GM12892 (cell line): ENCODE data around the gene FSIP1.
A peak's percentile ranks its signal among the peaks of the same experiment; 100 is the strongest.

Experiments
- DNase-seq: peaks from one replicate; pipeline ENCODE4 v3.0.0; 2011; ENCODE audit not compliant: insufficient read length
- FAIRE-seq: peaks from 2 replicates; lab custom pipeline; 2011; peaks lifted over from hg19 to GRCh38; lab: Jason Lieb, UNC
- POLR2A ChIP-seq: IDR thresholded peaks from 2 replicates; pipeline ENCODE4 v1.6.1; 2011; ENCODE audit warnings: low read depth, low read length, control low read depth
- POLR2AphosphoS5 ChIP-seq: IDR thresholded peaks from 2 replicates; pipeline ENCODE4 v1.6.1; 2011; ENCODE audit warnings: low read depth, low read length, control low read depth
- TAF1 ChIP-seq: IDR thresholded peaks from 2 replicates; pipeline ENCODE4 v1.6.1; 2011; ENCODE audit warnings: low read depth, mild to moderate bottlenecking, control low read depth, low read length, borderline replicate concordance

The FSIP1 gene

DNA sequence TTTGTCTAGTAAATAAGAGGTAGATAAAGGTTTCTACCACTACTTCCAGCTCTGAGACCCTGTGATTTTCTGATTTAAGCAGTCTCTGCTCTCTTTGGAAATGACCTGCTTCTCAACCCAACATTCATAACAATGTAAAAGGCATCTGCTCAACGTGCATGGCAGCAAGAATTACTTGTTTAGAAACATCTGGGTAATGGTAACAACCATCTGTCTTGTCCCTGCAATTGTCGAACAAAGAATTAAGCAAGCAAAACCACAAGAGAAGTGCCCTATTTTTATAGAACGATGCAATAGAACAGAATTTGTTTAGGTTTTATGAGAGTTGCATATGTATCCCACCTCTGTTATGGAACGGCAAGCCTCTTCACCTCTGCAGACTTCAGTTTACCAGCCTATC is 7.1 kb upstream of the FSIP1 start:
- DNase-seq (no peak), FAIRE-seq (no peak)
- no peak for TF ChIP-seq POLR2AphosphoS5
- TF ChIP-seq TAF1: no peak
- TF ChIP-seq POLR2A: no peak

DNA sequence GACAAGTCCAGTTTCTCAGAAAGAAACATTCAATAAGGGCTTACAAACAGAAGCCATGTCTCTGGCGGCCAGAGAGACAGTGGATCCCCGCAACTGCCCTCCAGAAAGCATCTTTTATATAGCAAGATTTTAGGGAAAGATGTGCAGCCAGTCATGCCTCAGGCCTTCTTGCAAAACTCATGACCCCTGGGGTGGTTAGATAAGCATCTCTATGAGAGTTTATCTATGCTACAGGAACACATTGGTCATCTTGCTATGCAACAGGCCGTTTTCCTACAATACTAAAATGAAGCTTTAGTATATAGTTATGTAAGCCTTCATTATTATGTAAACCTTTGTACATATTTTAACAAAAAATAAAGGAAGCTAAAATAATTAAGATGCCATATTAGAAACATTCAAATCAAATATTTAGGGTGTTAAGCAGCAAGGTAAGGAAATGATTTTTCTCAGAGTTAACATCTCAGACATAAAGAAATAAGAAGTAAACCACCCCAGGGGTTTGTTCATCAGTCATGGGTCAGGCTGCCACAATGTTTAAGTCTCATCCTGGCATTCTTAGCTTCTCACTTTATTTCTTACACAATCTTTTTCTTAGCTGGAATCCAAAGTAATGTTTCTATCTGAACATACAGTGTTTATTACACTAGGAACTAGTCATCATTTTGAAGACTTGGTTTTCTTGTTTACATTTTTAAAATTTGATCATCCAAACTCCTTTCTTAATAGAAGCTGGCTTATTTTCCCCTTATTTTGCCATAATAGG is 6.3 kb upstream of the FSIP1 start:
- DNase-seq: no peak
- FAIRE-seq: no peak
- TF ChIP-seq POLR2AphosphoS5 (no peak), TAF1 (no peak), POLR2A (no peak)

DNA sequence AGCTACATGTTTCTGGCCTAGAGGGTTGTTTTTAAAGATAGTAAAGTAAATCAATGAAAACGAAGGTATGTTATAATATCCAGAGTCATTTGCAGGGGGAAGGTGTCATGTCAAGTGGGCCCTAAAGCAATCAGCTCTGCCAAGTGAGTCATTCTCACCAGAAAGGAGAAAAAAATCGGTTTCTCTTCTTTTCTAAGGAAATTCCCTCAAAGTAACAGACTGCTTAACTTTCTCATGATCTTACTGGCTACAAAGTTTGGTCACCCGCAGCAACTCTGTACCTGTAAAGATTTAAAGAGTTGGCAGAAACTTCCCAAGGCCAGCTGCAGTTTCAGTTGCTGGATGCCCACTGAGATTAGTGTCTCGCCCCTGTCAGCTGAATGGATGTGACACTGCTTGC is 5.5 kb upstream of the FSIP1 start:
- peak; percentile 84 for FAIRE-seq
- TF ChIP-seq TAF1: no peak
- TF ChIP-seq POLR2AphosphoS5: no peak
- no peak for TF ChIP-seq POLR2A
- no peak for DNase-seq

DNA sequence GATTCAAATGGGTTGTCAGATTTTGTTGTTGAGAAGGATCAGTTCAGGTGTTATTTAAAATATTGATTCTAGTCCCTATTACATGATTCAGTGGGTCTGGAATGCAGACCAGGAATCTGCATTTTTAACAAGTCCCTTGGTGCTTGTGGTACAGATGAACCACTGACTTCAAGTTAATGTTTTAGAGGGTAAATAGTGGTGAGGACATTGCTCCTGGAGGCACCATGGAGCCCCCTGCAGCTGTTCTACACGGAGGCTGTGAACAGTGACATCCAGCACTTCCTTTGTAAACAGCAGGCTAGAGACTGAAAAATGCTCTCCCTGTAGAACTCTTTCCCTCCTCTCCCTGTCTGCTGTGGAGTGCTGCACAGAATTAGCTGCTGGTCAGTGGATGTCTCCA is 4.8 kb upstream of the FSIP1 start:
- DNase-seq (no peak), FAIRE-seq (no peak)
- no peak for TF ChIP-seq POLR2AphosphoS5
- no peak for TF ChIP-seq POLR2A

DNA sequence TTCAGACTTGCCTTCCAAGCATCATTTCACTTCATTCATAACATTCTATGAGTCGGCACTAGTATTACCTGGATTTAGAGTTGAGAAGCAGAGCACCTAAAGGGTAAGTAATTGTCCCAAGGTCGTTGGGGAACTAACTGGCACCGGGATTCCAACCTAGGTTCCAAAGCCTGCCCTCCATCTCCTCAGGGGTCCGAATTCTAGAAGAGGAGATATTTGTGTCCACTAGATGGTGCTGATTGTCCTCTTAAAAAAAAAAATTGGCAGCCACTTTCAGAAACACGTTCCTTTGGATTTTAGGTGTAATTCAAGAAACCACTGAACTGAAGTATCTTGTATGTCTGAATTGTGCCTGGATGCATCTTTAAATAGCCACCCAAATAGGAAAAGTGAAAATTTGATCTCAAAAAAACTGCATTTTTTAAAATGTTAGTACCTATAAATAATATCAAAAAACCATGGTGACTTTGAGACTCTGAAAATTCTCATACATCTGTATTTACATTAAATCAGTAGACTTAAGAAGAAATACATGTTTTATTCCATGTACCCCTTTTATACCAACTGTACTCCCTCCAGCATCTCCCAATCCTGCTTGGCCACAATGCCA is 3.9 kb upstream of the FSIP1 start:
- DNase-seq: no peak
- no peak for TF ChIP-seq TAF1
- FAIRE-seq: peak; percentile 66

DNA sequence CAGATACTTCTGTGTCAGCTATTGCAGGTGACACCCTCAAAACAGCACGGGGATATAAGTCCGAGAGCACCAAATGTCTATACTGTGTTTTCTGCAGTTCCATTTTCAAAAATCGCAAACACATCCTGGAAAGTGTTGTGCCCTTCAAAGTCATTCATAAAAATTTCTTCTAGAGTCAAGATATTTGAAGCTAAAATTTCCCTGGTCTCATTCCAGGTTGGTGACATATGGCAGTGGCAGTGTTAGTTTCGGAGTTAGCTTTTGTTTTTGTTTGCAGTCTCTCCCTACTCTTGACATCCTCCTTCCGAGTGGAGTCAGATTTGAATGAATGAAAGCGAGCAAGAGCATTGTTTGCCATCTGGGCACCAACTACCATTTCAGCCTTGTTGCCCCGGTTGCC is 3.2 kb upstream of the FSIP1 start:
- TF ChIP-seq POLR2AphosphoS5: no peak
- TF ChIP-seq TAF1: no peak
- TF ChIP-seq POLR2A: no peak
- DNase-seq: no peak
- no peak for FAIRE-seq

DNA sequence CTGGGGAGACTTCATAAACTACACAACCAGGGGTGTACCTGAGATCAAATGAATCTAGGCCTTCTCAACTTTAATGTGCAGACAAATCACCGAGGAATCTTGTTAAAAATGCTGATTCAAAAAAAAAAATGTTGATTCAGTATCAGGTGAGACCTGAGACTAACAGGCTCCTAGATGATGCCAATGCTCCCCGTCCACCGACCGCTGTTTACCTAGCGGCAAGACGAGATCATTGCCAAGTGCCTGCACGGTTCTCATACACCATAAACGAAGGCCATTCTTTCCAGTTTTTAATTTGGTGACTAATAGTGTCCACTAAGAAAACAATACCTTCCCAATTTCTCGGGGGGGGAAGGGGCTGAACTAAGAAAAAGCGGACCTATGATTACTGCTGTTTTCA is 2.5 kb upstream of the FSIP1 start:
- no peak for TF ChIP-seq TAF1
- FAIRE-seq: no peak
- DNase-seq: no peak

DNA sequence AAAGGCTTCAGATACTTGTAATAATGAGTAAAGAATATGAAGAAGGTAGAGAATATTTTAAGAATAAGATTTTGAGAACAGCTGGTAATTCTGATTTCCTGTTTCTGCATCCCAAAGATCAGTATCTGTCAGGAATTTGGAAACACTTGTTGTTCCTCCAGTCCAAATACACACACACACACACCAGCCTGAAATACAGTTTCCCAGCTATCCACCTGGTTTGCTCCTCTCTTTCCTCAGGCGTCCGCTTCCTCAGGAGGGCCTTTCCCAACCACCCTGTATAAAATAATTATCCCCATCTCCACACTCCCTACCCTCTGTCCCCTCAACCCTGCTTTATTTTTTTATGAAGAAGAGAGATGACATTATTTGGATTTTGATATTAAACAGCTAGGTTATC is 2.0 kb upstream of the FSIP1 start:
- FAIRE-seq (no peak), DNase-seq (no peak)

DNA sequence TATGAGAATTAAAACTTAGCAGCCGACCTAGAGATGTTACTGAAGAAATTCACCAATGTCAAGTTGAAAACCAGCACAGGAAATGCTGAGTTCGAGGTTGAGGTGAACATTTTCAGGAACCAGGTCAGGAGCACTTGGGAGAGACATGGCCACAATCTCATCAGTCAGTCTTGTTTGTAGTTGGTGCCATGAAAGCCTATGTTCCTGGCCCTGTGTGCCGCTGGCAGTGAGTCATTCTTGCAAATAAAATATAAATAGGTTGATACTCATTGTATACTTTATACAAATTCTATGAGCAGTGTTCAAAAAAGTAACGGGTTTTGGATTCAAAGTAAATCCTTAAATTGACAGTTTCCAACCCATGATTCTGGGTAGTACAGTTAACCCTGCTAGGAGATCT is 1.5 kb upstream of the FSIP1 start:
- FAIRE-seq: no peak
- no peak for TF ChIP-seq POLR2A
- no peak for TF ChIP-seq POLR2AphosphoS5
- TF ChIP-seq TAF1: no peak
- DNase-seq: no peak

More for the DNA sequence above, 2.0 kb upstream of the FSIP1 start:
- TF ChIP-seq POLR2AphosphoS5: no peak
- no peak for TF ChIP-seq TAF1
- TF ChIP-seq POLR2A: no peak

DNA sequence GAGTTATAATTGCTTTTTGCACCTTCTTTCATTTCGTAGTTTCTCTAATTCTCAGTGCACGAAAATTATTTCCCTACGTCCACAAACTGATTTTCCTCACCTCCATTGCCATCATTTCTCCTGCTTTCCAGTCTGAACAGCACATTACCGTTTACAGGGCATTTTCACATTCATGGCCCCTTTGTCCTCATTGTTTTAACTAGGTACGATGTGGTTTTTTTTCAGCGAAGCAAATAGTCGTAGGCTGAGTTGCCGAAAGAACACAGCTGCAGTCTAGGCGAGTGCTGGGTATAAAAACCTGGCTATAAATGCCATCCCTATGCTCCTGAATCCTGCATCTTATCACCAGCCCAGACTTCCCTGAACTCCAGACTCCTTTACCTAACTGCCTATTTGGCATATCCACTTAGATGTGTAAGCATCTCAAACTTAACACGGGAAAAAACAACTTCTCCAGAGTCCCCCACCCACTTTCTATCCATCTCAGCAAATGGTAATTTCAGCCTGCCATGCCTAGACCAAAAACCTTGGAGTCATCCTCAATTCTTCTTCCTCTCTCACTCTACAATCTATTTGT is 691 bp upstream of the FSIP1 start:
- TF ChIP-seq TAF1: no peak
- no peak for TF ChIP-seq POLR2A
- no peak for TF ChIP-seq POLR2AphosphoS5
- no peak for DNase-seq
- FAIRE-seq: peak; percentile 85

DNA sequence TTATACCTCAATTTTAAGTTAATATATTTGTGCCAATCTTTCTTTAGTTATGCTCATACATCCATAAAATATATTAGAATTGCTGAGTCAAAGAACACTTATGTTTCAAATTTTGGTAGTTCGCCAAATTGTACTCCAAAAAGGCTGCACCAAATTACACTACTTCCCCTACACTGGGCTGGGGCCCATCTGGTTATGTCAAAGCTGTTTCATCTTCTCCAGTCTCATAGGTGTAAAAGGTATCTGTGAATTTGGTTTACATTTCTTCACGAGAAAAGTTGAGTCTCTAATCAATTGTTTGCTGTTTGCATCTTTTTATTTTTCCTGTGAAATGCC is 706 bp downstream of the FSIP1 start:
- DNase-seq: no peak
- FAIRE-seq: no peak
- TF ChIP-seq POLR2AphosphoS5: no peak
- no peak for TF ChIP-seq TAF1
- no peak for TF ChIP-seq POLR2A
